RWPE2 (cell line): ENCODE measurements around the gene FAM181A.

ENCODE experiments used
- ATAC-seq: fragments of 200-7000 bp; cut with Tn5 transposase; 3 replicates; pipeline ENCODE4 v1.9.1; 2021; ENCODE audit warnings: low read depth
- DNase-seq: peaks from one replicate; pipeline ENCODE4 v3.0.0-alpha.2; 2020; ENCODE audit warnings: low spot score
- H3K27ac ChIP-seq: fragments of 450-650 bp; 2 replicates; pipeline ENCODE4 v1.5.1; 2017; ENCODE audit warnings: mild to moderate bottlenecking; ENCODE audit not compliant: poor library complexity, severe bottlenecking
- H3K27me3 ChIP-seq: fragments of 250-450 bp; sonication (Bioruptor Pico); 2 replicates; pipeline ENCODE4 v1.5.1; 2021; ENCODE audit warnings: mild to moderate bottlenecking, moderate library complexity; ENCODE audit not compliant: insufficient read depth, poor library complexity, severe bottlenecking
- H3K36me3 ChIP-seq: fragments of 250-450 bp; sonication (Bioruptor Pico); 2 replicates; pipeline ENCODE4 v1.5.1; 2020; ENCODE audit warnings: low read depth, mild to moderate bottlenecking, moderate library complexity
- H3K4me1 ChIP-seq: fragments of 250-450 bp; sonication (Bioruptor Pico); 2 replicates; pipeline ENCODE4 v1.5.1; 2021; ENCODE audit warnings: mild to moderate bottlenecking, moderate library complexity; ENCODE audit not compliant: insufficient read depth, poor library complexity, severe bottlenecking
- H3K4me3 ChIP-seq: fragments of 250-450 bp; sonication (Bioruptor Pico); 2 replicates; pipeline ENCODE4 v1.5.1; 2021; ENCODE audit warnings: mild to moderate bottlenecking, moderate library complexity; ENCODE audit not compliant: severe bottlenecking
- H3K9me3 ChIP-seq: fragments of 250-450 bp; sonication (Bioruptor Pico); 2 replicates; pipeline ENCODE4 v1.5.1; 2021; ENCODE audit warnings: mild to moderate bottlenecking, moderate library complexity; ENCODE audit not compliant: severe bottlenecking
- CTCF ChIP-seq: fragments of 450-650 bp; IDR thresholded peaks from one replicate; pipeline ENCODE4 v1.5.1; 2017; ENCODE audit warnings: mild to moderate bottlenecking, moderate library complexity; ENCODE audit not compliant: poor library complexity, severe bottlenecking

The FAM181A gene

GRCh38 chr14:93895023-93895604 is 32.0 kb upstream of the FAM181A start:
- Histone ChIP-seq H3K27me3 (no peaks in the 10 kb centered on the region), H3K9me3 (no peaks in the 10 kb centered on the region), H3K4me1 (no peaks in the 10 kb centered on the region), H3K27ac (no peak overlapping the region), H3K4me3 (no peak overlapping the region), H3K36me3 (no peaks in the 10 kb centered on the region)
- DNase-seq (no peak), ATAC-seq (no peak)
- TF ChIP-seq CTCF: no peak

- no peak overlapping the region for H3K4me3 ChIP-seq
- H3K27me3 ChIP-seq: no peaks in the 10 kb centered on the region
- no peak for TF ChIP-seq CTCF
- no peaks in the 10 kb centered on the region for H3K9me3 ChIP-seq
- no peaks in the 10 kb centered on the region for H3K36me3 ChIP-seq
- H3K4me1 ChIP-seq: no peaks in the 10 kb centered on the region
- DNase-seq (no peak), ATAC-seq (no peak)
- H3K27ac ChIP-seq: no peak overlapping the region
These were observed 29.7 kb upstream of the FAM181A start for GRCh38 chr14:93897476-93897845.

GRCh38 chr14:93898081-93898611 is 29.0 kb upstream of the FAM181A start:
- H3K27ac ChIP-seq: no peak overlapping the region
- no peaks in the 10 kb centered on the region for H3K4me1 ChIP-seq
- H3K36me3 ChIP-seq: no peaks in the 10 kb centered on the region
- no peaks in the 10 kb centered on the region for H3K9me3 ChIP-seq
- DNase-seq (no peak), ATAC-seq (no peak; the same call in 2 of the 3 replicates)
- no peak overlapping the region for H3K4me3 ChIP-seq
- no peaks in the 10 kb centered on the region for H3K27me3 ChIP-seq
- no peak for TF ChIP-seq CTCF

GRCh38 chr14:93898731-93899130 is 28.4 kb upstream of the FAM181A start:
- no peaks in the 10 kb centered on the region for H3K27me3 ChIP-seq
- no peak for ATAC-seq
- no peak overlapping the region for H3K4me3 ChIP-seq
- H3K36me3 ChIP-seq: no peaks in the 10 kb centered on the region
- no peak for DNase-seq
- H3K9me3 ChIP-seq: no peaks in the 10 kb centered on the region
- no peak overlapping the region for H3K27ac ChIP-seq
- no peaks in the 10 kb centered on the region for H3K4me1 ChIP-seq
- no peak for TF ChIP-seq CTCF

- DNase-seq (no peak), ATAC-seq (no peak)
- TF ChIP-seq CTCF: no peak
- no peaks in the 10 kb centered on the region for H3K4me1 ChIP-seq
- H3K27me3 ChIP-seq: no peaks in the 10 kb centered on the region
- H3K9me3 ChIP-seq: no peaks in the 10 kb centered on the region
- H3K36me3 ChIP-seq: no peaks in the 10 kb centered on the region
- no peak overlapping the region for H3K27ac ChIP-seq
- H3K4me3 ChIP-seq: no peak overlapping the region
These were observed 25.3 kb upstream of the FAM181A start for GRCh38 chr14:93901813-93902212.
